ENCODE results near the gene RBBP8NL. TPM values are rescaled to one million over a fixed set of nuclear protein-coding genes. Genes with fewer than 3 reads are reported as not detected.

The RBBP8NL gene
- total and polyA plus RNA-seq, 9 of the 15 experiments (the other 6 are each of a cell fraction or from before 2014, with no cell fraction given), result not detected

DNA sequence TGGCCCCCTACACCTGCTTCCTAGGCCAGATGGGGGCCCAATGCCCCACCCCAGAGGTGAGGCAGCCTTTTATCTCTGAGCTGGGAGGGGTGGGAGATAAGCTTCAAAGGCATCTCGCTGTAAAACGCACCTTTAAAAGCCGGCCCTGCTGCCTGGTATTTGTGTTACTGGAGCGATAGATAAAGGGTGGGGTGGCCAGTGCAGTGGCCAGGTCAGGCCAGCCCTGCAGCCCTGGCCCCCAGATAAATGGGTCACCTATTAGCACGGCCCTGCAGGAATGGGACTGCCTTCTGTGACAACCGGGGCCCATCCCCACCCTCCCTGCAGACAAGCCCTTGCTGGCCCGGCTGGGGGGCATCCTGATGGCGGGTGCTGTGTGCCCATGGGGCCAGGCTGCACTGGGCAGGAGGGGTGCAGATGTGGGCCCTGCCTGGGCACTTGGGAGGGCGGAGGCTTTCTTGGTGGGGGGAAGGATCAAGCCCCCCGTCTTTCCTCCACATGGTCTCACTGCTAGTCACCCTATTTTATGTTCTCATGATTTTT, 3.0 kb upstream of the RBBP8NL start (continued):
- TF ChIP-seq ZNF165 (CRISPR knock-in tag; IDR thresholded peaks at IDR 0.05; ENCODE audit: borderline replicate concordance), result no peak
- no peak for TF ChIP-seq RBM22 (IDR thresholded peaks at IDR 0.05; ENCODE audit: low read depth, low read length, poor library complexity, severe bottlenecking)
- no peak for TF ChIP-seq ETV6 (IDR thresholded peaks at IDR 0.05; ENCODE audit: borderline replicate concordance in 1 of 2, low read depth in 2 of 2, low read length in 1 of 2)
- TF ChIP-seq ETV6 (CRISPR knock-in tag; IDR thresholded peaks at IDR 0.05; ENCODE audit: borderline replicate concordance), result no peak
- no peak for TF ChIP-seq KLF1 (tag; IDR thresholded peaks at IDR 0.05)
- no peak for TF ChIP-seq ZFP1 (CRISPR knock-in tag; IDR thresholded peaks at IDR 0.05)
- no peak for TF ChIP-seq SIX5 (IDR thresholded peaks at IDR 0.05; ENCODE audit: borderline replicate concordance in 1 of 2, insufficient read depth in 1 of 2, low read depth in 1 of 2, low read length in 2 of 2)

DNA sequence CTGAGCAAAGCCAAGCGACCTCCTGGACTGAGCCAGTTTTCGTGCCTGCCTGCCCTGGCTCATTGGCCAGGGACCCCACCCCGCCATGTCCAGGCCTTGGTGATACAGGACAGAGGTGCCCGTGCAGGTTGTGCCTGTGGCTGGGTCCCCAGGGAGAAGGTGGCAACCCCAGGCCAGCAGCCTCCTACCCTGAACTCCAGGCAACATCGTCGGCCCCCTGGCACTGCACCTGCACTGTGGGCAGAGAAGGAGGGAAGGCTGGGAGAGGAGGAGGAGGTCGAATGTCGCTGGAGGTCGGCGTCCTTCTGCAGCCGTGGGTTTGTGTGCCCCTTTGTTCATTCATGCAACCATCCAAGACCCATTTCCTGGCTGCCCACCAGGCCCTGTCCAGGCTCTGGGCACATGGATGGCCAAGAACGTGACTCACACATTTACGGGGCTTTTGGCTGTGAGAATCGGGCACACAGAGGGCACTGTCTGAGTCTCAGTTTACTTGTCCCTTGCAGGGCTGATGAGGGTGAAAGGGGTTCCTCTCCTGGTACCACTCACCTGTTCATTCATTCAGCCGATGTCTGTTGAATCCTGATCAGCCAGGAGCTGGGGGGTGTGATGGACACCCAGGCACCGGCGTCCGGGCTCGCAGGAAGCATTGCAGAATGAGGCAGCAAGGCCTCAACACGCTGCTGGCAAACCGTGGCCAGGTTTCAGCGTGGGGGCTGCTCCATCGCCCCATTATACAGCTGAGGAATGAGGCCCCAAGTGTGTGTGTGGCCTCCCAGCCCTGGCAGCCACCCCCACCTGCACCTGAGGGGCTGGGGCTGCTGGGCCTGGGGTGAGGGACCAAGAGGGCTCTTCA, 2.3 kb upstream of the RBBP8NL start:
- in situ Hi-C loops (cut with MboI) (no loop called here), intact Hi-C loops (cut with micrococcal nuclease) (no loop called here)
- H3K4me1 ChIP-seq (replicated peaks in 1 of 2; ENCODE audit: control insufficient read depth in 2 of 2, insufficient read depth in 2 of 2, low read length in 2 of 2), result peaks cover 0 to 48% of the 10 kb centered on the region in 2 experiments; a peak in 2 of 5 replicates
- DNase-seq (ENCODE audit: extremely low read depth in 1 of 4, low spot score in 3 of 4) (no peak), FAIRE-seq (no peak), ATAC-seq (no peak)
- POLR2A ChIA-PET, result interaction anchor here (0.6 to 1.6 kb wide), 4 partner anchors 15 to 800 kb away, joined by 3 to 6 read pairs (median 3); no protein-coding TSS in a partner anchor
- H3K36me3 ChIP-seq (ENCODE audit: control insufficient read depth, insufficient read depth, low read length), result no peaks in the 10 kb centered on the region
- H3K4me2 ChIP-seq (ENCODE audit: insufficient read depth, low read length), result no peak overlapping the region
- no peak overlapping the region for H3K4me3 ChIP-seq
- H3K27me3 ChIP-seq (ENCODE audit: control insufficient read depth in 2 of 2, insufficient read depth in 2 of 2, low read length in 2 of 2), result peaks cover 25 to 84% of the 10 kb centered on the region in 2 experiments
- 0 out of 2 replicates have a peak, but pooled peaks cover 7% of the 10 kb centered on the region for H4K20me1 ChIP-seq (replicated peaks; ENCODE audit: control insufficient read depth, insufficient read depth, low read length)
- no peaks in the 10 kb centered on the region for H3K9me1 ChIP-seq (ENCODE audit: control insufficient read depth, insufficient read depth, low read length)
- no peaks in the 10 kb centered on the region for H3K9me3 ChIP-seq (replicated peaks; ENCODE audit: control insufficient read depth, insufficient read depth, low read depth, low read length)
- 12% methylated on average over 23 of the region's 23 CpGs for WGBS (ENCODE audit: insufficient coverage, low coverage, missing lambda C conversion rate)
- no TSS peak for BruUV-seq (replicated peaks)
- peak overlapping the region in 1 of 2 experiments; percentile 48; a peak in 1 of 4 replicates for H3K9ac ChIP-seq (ENCODE audit: insufficient read depth in 1 of 2, low read depth in 2 of 2, low read length in 2 of 2)
- no peak overlapping the region for H2AFZ ChIP-seq (ENCODE audit: low read depth, low read length)
- H3K79me2 ChIP-seq (ENCODE audit: control insufficient read depth, insufficient read depth, low read length), result no peaks in the 10 kb centered on the region
- CTCF ChIA-PET (ENCODE audit: low intra/inter-chr PET ratio), result no interaction called here
- H3K27ac ChIP-seq (ENCODE audit: extremely low read depth, low read depth, low read length), result no peak overlapping the region
- no peak for TF ChIP-seq ELF4 (CRISPR knock-in tag; IDR thresholded peaks at IDR 0.05)
- no peak for TF ChIP-seq MEIS2 (IDR thresholded peaks at IDR 0.05; ENCODE audit: partially characterized antibody)
- TF ChIP-seq, protein P1, sequence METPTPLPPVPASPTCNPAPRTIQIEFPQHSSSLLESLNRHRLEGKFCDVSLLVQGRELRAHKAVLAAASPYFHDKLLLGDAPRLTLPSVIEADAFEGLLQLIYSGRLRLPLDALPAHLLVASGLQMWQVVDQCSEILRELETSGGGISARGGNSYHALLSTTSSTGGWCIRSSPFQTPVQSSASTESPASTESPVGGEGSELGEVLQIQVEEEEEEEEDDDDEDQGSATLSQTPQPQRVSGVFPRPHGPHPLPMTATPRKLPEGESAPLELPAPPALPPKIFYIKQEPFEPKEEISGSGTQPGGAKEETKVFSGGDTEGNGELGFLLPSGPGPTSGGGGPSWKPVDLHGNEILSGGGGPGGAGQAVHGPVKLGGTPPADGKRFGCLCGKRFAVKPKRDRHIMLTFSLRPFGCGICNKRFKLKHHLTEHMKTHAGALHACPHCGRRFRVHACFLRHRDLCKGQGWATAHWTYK (CRISPR knock-in tag; IDR thresholded peaks at IDR 0.05), result no peak

Data from K562 (cell line).